Stomach (tissue), 4 donors: ENCODE results near the gene RXFP4.

Experiments
- EP300 ChIP-seq: sonication (generic); formaldehyde crosslinking; IDR thresholded peaks from one replicate; pipeline ENCODE4 v1.6.1; 2017; ENCODE audit warnings: antibody characterized with exemption
- POLR2A ChIP-seq, 4 donors: fragments of 450-650 bp; IDR thresholded peaks; one replicate each; pipeline ENCODE4 v1.6.1; 2016; ENCODE audit warnings: antibody characterized with exemption in 4 of 4, control low read depth in 2 of 4, mild to moderate bottlenecking in 1 of 4, moderate library complexity in 1 of 4
- POLR2AphosphoS5 ChIP-seq, 3 donors: sonication (generic); formaldehyde crosslinking; IDR thresholded peaks; one replicate each; pipeline ENCODE4 v1.6.1; 2016; ENCODE audit warnings: antibody characterized with exemption in 3 of 3
- TF ChIP-seq, protein P1 (sequence below), 7 experiments: fragments of 450-650 bp in 4 of 7; fragments of 200-600 bp in 3 of 7; sonication (generic) in 3 of 7; IDR thresholded peaks; one replicate each; pipeline ENCODE4 v1.5.1; 2016 to 2019; ENCODE audit warnings: antibody characterized with exemption in 7 of 7, control low read depth in 2 of 7, mild to moderate bottlenecking in 1 of 7

DNA sequence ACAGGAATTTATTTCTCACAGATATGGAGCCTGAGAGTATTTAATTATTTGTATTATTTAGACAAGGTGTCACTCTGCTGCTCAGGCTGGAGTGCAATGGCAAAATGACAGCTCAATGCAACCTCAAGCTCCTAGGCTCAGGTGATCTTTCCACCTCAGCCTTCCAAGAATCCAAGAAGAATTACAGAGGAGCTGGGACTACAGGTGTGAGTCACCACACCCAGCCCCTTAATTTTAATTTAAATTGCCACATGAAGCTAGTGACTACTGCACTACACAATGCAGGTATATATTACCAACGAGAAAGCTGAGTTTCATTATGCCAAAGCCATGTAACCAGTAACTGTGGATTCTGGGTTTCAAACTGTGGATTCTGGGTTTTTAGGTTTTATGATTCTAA is 9.4 kb upstream of the RXFP4 start:
- TF ChIP-seq, protein P1, sequence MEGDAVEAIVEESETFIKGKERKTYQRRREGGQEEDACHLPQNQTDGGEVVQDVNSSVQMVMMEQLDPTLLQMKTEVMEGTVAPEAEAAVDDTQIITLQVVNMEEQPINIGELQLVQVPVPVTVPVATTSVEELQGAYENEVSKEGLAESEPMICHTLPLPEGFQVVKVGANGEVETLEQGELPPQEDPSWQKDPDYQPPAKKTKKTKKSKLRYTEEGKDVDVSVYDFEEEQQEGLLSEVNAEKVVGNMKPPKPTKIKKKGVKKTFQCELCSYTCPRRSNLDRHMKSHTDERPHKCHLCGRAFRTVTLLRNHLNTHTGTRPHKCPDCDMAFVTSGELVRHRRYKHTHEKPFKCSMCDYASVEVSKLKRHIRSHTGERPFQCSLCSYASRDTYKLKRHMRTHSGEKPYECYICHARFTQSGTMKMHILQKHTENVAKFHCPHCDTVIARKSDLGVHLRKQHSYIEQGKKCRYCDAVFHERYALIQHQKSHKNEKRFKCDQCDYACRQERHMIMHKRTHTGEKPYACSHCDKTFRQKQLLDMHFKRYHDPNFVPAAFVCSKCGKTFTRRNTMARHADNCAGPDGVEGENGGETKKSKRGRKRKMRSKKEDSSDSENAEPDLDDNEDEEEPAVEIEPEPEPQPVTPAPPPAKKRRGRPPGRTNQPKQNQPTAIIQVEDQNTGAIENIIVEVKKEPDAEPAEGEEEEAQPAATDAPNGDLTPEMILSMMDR (IDR thresholded peaks at IDR 0.05), result no peak
- TF ChIP-seq EP300, result no peak
- no peak for TF ChIP-seq POLR2AphosphoS5 (IDR thresholded peaks at IDR 0.05)
- TF ChIP-seq POLR2A (IDR thresholded peaks at IDR 0.05), result no peak
